EL (cell line): Measurements from ENCODE around the gene SGF29.
"Not testable (repeated sequence)": the region's sequence is repeated elsewhere in the genome, so short reads cannot be mapped to it uniquely, and the experiment has no call there.

Experiments
- DNase-seq: peaks from one replicate; pipeline ENCODE4 v3.0.0-alpha.2; 2016

The SGF29 gene

DNA sequence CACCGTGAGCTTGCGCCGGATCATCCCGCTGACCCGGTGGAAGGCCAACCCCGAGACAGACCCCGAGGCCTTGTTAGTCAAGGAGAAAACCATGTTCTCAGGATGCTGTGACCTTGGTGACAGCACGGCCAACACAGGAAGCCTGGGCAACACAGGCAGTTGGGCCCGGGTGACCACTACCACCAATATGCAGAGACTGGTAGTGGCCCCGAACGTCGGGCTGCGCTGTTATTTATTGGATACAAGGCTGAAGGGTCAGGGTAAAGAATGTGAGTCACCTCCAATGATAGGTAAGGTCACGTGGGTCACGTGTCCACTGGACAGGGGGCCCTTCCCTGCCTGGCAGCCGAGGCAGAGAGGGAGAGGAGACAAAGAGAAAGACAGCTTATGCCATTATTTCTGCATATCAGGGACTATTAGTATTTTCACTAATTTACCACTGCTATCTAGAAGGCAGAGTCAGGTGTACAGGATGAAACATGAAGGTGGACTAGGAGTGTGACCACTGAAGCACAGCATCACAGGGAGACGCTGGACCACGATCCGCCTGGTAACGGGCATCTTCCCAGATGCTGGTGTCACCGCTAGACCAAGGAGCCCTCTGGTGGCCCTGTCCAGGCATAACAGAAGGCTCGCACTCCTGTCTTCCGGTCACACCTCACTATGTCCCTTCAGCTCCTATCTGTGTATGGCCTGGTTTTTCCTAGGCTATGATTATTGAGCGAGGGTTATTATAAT is 61.9 kb downstream of the SGF29 start:
- DNase-seq, result peak; percentile 40

DNA sequence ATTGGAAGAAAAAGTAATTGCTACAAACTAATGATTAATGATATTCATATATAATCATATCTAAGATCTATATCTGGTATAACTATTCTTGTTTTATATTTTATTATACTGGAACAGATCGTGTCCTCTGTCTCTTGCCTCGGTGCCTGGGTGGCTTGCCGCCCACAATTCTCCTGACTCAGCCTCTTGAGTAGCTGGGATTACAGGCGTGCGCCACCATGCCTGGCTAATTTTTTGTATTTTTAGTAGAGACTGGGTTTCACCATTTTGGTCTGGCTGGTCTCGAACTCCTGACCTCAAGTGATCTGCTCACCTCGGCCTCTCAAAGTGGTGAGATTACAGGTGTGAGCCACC is 62.5 kb downstream of the SGF29 start:
- DNase-seq, result not testable (repeated sequence)

DNA sequence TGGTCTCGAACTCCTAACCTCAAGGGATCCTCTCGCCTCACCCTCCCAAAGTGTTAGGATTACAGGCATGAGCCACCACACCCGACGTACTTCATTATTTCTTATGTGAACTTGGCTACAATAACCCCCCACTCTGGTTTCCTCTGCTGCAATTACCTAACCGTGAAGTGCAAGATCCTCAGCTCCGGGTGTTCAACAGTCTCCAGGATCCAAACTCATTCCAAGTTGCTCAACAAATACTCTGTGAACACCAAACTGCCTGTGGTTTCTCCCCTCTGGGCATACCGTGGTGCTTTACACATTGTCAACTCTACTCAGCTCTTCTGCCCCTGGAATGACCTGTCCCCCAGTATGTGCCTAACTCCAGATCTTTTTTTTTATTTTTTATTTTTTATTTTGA is 62.9 kb downstream of the SGF29 start:
- DNase-seq, result no peak

DNA sequence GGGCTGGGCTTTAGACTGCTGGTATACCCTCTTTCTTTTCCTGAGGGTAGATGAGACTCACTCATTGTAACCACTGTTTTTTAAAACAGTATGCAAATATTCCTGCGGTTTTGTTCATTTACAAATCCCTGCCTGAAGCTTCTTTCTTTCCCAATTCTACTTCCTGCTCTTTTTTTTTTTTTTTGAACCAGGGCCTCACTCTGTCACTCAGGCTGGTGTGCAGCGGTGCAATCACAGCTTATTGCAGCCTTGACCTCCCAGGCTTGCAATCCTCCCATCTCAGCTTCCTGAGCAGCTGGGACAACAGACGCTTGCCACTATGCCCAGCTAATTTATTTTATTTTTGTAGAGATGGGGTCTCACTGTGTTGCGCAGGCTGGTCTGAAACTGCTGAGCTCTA is 64.2 kb downstream of the SGF29 start:
- no peak for DNase-seq

- not testable (repeated sequence) for DNase-seq
These were observed 66.6 kb downstream of the SGF29 start for GRCh38 chr16:28620316-28620715.

DNA sequence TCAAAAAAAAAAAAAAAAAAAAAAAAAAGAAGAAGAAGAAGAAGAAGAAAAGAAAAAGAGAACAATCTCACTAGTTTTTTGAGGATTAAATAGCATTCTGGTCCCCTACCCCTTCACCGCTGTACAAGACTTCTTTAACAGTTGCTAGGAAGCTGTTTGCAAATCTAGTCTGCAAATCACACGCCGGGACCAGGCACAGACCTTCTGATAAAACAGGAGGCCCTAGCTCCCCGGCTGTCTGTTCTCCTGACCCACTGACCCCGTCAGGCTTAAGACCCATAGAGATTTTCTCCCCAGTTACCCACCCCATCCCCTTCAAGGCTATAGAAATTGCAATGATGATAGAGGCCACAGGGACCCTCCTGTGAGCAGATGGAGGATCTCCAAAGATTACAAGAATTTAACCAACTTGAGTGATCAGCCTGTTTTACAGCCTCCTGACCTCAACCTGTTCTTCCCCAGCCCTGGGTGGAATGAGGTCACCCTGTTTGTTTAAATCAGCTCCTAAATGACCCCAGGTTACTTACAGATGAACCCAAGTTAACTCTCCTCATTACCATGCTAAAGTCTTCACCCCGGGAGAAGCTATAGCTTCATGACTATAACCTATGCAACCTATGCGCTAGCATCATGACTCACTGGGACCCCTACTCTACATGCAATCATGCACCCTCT is 67.9 kb downstream of the SGF29 start:
- no peak for DNase-seq

GRCh38 chr16:28622532-28623171 is 68.9 kb downstream of the SGF29 start:
- not testable (repeated sequence) for DNase-seq

DNA sequence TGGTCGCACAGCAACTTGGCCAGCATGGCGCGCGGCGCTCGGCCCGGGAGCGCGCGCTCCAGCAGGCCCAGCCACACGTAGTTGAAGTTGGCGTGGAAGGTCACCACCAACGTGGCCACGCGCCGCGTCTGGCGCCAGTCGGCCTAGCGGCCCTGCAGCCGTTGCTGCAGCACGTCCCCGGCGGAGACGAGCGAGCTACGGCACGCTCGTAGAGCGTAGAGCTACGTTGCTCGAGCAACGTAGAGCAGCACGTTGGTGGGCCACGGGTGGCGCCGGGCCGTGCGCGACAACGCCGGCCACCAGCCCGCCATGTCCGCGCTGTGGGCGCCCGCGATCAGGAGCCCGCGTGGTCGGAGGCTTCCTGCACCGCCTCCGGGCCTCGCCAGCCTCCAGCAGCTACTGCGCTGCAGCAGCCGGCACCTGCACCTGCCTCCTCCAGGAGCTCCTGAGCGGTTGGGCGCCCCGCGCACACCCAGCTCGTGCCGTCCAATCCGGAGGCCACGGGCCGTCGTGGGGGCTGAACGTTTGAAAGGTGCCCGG is 69.5 kb downstream of the SGF29 start:
- DNase-seq, result no peak

- not testable (repeated sequence) for DNase-seq
These were observed 77.2 kb downstream of the SGF29 start for GRCh38 chr16:28630905-28631304.

GRCh38 chr16:28636093-28636823 is 82.5 kb downstream of the SGF29 start:
- peak; percentile 61 for DNase-seq

GRCh38 chr16:28637765-28638164 is 84.0 kb downstream of the SGF29 start, which contains the start of gene NPIPB8:
Gene NPIPB8, plus strand, starts transcription at chr16:28638065. Its CDS starts 296 bp downstream, at chr16:28638361.
- not testable (repeated sequence) for DNase-seq

DNA sequence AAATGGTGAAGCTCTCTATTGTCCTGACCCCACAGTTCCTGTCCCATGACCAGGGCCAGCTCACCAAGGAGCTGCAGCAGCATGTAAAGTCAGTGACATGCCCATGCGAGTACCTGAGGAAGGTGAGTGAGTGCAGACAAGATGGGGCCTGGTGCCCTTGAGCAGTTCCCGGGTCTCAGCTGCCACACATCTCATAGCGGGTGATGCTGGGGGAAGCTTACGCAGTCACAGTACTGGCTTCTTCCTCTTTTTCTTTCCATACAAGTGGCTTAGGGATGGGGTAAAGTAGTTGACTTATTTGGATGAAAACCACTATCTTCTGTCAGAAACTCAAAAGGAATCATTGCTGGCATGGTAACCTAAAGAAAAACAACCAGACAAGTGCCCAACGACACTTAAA is 84.6 kb downstream of the SGF29 start:
- DNase-seq, result not testable (repeated sequence)

DNA sequence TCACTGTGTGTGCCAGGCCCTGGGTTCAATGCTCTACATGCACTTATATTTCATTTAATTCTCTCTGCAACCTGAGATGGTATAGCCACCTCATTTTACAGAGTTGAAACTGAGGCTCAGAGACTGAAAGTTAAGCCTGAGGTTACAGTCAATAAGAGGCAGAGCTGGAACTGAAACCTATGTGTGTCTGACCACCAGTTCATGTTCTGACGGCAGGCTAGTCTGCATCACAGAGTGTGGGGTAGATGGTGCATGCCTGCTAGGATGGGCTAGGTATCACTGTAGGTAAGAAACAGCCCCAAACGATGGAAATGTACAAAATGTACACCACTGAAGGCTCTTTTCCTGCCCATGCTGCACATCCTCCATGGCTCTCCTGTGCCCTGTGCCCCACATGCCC is 86.2 kb downstream of the SGF29 start:
- not testable (repeated sequence) for DNase-seq
